Hypothalamus (tissue), 51 donors: Measurements from ENCODE around the gene BATF2.
"Not testable (repeated sequence)": the region's sequence is repeated elsewhere in the genome, so short reads cannot be mapped to it uniquely, and the experiment has no call there.

Experiments
- DNase-seq, 51 donors: peaks; one replicate each; lab custom pipeline; 2025; lab: John Stamatoyannopoulos, UW

Gene BATF2

DNA sequence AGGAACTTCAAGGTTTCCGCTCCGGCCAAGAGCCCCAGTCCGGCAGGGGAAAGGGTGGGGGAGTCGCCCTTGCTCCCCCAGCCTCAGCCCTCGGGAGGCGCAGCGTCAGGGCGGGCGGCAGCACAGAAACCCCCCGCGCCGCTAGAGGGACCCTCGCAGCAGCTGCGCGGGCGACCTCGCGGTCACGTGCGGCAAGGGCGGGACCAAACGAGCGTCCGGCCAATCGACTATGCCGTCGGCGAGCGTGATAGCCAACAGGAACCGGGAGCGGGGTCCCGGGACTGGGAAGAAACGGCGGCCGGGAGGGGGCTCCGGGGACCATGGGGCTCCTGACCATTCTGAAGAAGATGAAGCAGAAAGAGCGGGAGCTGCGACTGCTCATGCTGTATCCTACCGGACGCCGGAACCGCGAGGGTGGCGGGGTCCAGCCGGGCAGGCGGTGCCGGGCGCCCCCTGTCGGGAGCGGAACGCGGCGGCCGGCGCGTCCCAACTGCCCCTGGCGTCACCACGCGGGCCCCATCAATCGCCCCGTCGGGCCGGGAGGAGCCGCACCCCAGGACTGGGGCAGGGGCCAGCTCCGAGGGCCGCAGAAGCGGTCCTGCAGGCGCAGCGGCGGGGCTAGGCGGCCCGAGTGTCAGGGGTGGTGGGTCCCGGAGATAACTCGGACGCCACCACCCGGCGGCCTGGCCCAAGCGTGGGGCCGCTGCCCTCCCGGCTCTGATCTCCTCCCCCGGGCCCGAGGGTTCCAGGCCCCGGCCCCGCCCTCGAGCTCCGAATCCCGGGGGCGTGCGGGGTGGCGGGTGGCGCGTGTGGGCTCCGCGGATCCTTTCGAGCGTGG is 17.3 kb upstream of the BATF2 start, which contains the start of gene ARL2:
TSS of gene ARL2 (plus strand) at position 273 of the 838 bp plus-strand sequence. CDS start at position 321, 48 bp downstream.
- DNase-seq, result peak; percentile 64 to 97 (median 89)

DNA sequence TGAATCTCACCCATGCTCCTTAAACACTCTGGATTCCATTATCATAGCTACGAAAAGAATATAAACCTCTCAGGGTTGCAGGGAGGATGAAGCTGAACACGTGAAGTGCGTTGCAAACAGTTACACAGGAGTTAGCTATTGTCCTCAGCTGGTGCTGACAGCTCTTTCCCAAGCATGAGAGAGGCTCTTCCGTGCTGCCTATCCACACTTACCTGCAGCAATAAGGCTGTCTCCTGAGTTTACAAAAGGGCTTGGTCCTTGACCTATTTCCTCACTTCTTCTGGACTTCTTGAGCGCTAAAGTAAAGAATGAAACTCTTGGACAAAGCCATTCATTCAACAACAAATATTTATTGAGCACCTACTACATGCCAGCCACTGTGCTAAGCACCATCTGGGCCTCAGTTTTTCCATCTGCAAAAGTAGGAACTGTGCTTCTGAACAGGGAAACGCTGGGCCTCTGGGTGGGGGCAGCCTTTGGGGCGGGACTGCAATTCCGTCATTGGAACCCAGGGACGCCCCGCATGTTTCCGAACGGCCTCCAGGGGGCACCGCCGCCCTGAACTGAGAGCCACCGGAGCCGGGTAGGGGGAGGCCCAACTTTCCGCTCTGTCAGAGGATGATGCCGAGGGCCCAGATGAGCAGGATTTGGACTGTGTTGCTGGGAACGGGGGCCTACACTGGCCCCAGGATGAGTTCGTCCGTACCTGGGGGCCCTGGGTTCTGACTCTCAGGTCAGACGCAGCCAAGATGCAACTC is 16.5 kb upstream of the BATF2 start:
- DNase-seq, result peak in 48 of 51 donors; percentile 56 to 95 (median 80)

DNA sequence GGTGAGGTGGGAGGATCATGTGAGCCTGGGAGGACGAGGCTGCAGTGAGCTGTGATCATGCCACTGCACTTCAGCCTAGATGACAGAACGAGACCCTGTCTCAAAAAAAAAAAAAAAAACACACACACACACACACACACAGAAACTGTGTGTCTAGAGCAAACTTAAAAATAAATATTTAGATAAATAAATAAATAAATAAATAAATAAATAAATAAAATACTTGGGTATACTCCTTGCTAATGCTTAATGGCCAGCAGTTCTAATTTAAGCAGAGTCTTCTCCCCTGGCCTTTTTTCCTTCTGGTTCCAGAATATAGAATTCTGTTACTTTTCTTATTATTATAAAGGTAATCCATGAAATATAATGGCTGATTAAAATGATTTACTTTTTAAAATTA is 12.1 kb upstream of the BATF2 start:
- no peak for DNase-seq

DNA sequence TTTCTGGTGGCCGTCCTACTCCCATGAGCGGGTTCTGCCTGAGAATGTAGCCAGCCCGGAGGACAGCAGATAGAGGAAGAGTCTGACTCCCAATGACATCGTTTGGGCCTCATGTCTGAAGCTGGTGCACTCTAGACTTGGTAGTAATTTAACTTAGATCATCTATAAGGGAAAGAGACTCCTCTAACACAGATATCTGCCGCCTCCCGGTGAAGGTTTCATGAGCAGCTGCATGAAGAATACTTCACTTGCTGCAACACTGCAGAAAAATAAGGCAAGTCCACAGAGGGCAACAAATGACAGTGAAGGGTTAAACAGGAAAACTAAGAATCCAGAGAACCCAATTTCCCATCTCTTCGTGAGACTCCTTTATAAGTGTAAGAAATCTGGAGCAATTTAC is 11.2 kb upstream of the BATF2 start:
- DNase-seq, result peak in 1 of 51 donors; percentile 3

DNA sequence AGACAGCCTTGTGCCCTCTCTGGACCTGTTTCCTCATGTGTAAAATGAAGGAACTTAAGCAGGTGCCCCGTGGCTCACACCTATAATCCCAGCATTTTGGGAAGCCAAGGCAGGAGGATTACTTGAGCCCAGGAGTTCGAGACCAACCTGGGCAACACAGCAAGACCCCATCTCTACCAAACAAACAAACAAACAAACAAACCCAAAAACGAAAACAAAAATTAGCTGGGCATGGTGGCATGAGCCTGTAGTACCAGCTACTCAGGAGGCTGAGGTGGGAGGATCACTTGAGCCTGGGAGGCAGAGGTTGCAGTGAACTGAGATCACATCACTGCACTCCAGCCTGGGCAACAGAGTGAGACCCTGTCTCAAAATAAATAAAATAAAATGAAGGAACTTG is 7.2 kb upstream of the BATF2 start:
- DNase-seq, result not testable (repeated sequence)

DNA sequence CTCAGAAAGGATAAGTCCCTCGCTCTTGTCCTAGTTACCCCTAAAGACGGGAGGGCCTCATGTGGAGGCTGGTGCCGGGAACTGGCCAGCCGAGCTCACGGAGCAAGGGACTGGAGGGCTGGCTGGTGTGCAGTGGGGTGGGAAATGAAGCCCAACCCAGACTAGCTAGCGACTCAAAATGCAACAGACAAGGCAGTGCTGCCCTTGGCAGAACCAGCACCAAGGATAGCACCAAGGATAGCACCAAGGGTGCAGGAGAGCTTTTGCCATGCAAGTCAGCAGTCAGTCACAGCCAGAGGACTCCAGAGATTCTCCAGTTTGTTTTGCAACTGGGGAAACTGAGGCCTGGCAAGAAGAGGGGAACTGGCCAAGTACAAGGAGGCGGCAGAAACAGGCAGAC is 6.5 kb upstream of the BATF2 start:
- no peak for DNase-seq

DNA sequence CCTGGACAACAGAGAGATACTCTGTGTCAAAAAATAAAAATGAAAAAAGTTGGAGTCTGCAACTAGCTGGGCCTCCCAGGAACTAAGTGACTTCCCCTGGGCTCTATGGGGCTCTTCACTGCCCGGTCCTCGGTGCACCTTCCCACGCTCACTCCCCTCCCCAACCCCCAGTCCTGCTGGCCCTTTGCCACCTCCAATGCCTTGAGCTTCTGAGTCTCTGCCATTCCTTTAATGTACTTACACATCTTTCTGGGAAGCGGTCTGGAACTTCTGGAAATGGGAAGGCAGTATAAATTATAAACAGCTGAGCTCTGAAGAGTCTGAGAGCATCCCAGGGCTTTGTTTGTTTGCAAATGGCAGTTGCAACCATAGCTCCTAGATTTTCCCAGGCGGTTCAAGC is 5.9 kb upstream of the BATF2 start:
- no peak for DNase-seq

DNA sequence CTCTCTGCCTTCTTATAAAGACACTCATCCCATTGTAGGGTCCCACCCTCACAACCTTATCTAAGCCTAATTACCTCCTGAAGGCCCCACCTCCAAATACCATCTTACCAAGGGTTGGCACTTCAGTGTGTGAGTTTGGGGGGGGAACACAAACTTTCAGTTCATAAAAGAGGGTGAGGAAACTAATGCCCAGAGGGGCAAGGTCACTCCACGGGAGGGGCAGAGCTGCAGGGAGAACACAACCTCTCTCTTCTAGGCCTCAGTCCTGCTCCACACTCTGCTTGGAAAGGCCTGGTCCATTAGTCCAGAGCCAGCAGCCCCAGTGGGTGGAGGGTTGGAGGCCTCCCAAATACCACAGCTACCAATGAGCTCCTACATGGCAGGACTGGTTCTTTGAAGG is 2.7 kb upstream of the BATF2 start:
- DNase-seq, result no peak

DNA sequence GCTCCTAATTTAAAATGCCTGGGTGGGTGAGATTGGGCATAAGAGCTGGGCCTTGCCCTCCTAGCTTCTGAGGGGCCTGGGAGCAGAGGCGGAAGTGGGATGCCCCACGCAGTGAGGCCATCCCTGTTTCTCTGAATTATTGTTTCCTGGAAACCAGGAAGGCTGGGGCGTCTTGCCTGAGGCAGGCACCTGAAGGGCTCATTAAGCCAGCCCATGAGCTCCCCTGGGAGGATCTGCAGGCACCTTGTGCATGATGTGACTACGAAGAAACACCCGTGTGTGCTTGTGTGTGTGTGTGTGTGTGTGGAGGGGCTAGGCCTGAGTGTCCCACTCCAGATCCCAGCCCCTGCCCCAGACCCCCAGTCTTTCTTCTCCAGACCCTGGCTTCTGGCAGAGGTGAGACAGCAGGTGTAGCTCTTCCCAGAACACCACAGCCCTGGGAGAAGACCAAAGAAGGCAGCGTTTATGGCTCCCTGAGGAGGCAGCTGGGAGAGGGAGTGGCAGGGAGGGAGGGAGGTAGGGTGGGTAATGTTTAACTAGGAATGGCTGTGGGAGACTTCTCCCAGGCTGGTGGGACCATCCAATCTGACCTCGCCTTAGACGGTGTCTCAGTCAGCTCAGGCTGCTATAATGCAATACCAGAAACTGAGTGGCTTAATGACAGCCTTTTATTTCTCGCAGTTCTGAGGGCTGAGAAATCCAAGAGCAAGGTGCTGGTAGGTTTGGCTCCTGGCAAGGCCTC is 2.1 kb upstream of the BATF2 start:
- no peak for DNase-seq

DNA sequence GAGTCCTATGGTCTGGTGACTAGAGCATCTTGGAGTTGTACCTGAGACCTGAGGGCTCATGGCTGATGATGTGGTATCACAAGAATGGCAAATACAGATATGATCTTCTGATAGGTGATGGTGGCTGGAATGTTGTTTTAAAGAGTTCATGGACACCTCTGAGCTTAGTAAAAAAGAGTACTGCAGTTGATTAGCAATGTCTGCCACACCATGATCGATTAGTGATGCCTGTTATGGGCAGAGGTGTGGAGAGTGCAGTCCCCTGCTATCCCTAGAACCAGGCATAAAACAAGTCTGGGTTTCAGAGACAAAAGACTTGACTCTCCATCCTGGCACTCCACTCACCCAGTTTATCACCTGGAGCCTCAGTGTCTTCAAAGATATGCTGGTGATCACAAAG is 1.4 kb upstream of the BATF2 start:
- DNase-seq, result no peak

DNA sequence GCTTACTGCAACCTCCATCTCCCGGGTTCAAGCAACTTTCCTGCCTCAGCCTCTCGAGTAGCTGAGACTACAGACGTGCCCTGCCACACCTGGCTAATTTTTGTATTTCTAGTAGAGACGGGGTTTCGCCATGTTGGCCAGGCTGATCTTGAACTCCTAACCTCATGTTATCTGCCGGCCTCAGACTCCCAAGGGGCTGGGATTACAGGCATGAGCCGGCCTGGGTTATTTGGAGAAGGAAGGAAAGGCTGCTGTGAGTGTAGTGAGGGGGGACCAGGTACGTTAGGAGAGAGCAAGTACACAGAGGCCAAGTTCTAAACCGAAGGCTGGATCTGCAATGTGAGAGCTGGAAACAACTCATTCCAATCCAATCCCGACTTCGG is 453 bp downstream of the BATF2 start:
- no peak for DNase-seq

DNA sequence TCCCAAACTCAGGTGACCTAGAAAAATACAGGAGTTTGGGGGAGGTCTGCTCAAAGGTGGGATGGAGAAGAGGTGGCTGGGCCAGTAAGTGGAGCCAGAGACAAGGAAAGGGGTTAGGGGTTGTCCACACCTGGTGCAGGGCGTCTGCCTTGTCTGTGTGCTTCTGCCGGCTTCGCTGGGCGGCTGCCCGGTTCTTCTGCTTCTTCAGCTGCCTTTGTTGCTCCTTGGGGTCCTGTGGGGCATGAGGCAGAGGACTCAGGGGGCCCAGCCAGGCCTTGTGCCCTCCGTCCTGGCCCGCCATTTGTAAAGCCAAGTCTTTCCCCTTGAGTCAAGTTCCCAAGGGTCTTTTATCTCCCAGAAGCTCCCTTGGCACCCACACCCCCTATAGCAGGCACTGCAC is 2.5 kb downstream of the BATF2 start:
- no peak for DNase-seq

DNA sequence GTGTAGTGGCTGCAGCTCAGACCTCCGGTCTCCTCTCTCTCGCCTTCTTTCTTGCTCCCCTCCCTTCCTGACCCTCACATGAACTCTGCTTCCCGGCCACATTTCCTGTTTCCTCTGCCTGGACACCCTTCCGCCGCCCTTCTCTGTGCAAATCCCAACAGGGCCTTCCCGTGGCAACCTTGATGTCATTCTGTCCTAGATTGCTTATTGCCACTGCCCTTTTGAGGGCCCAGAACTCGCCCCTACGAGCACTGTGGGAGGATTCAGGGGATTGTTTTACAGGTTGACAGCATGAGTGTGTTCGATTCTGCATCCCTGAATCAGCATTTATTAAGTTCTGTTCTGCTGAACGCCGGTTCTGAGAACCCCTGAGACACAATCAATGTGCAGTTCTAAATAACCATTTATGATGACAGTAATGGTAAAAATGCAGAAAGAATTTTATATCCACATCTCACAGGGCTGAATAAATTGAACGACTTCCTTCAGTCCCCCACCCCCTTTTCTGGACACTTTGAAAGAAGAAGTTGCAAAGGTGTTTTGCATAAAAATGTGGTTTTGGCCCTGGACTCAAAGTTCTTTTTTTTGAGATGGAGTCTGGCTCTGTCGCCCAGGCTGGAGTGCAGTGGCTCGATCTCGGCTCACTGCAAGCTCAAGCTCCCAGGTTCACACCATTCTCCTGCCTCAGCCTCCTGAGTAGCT is 6.4 kb downstream of the BATF2 start:
- DNase-seq, result no peak

DNA sequence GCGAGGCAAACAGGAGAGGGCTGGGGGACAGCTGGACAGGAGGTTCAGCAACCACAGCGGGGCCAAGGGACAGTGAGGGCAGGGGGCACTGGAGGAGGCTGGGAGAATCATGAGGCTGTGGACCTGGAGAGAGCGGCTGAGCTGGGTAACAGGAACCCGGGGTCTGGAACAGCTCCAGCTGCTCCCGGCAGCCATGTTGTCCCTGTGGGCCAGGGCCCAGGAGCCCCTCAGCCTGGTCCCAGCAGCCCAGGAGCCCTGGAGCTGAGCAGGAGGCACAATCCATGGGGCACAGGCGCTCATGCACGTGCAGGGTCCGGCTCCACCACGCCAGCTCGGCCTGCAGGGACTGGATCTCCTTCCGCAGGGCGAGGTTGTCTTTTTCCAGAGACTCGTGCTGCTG is 7.4 kb downstream of the BATF2 start:
- no peak for DNase-seq

DNA sequence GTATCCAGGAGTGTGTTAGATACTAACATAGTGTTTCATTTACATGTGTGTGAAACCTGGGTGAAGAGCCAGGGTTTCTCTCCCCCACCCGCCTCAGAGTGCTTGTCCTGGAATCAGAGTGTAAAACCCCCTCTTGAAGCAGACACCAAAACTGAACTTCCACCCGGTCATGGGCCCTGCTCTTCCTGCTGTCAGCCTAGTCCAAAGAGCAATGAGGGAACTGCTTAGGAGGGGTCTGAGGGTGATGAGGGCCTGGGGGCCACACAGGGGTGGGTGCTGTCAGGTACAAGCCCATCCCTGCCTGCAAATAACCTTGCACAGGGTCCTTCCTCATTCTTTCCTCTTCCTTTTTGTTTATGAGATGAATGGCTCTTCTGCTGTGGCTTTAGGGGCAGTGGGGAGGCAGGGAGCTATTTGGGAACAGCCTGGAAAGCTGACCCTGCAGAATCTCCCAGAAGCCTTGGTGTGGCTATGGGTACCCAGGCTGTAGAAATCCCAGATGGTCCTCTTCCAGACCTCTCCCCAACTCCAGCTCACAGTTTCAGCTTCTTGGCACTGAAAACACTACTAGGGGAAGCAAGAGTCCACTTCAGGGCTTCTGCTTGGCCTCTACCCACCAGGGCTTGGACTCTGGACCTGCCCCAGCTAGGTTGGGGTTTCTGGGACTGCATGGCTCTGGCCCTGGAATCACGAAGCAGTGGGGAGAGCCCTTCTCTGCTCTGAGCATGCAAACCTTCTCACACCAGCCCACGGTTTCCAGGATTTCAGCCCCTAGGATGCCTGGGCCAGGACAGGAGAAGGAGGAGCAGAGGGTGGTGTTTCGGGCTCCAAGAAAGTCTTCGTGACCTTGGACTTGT is 8.5 kb downstream of the BATF2 start:
- no peak for DNase-seq

DNA sequence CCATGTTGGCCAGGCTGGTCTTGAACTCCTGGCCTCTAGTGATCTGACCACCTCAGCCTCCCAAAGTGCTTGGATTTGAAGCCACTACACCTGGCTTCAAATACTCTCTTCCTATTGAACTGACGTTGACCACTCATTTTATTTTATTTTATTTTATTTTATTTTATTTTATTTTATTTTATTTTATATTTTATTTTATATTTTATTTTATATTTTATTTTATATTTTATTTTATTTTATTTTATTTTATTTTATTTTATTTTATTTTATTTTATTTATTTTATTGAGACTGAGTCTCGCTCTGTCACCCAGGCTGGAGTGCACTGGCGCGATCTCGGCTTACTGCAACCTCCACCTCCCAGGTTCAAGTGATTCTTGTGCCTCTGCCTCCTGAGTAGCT is 13.4 kb downstream of the BATF2 start:
- not testable (repeated sequence) for DNase-seq

DNA sequence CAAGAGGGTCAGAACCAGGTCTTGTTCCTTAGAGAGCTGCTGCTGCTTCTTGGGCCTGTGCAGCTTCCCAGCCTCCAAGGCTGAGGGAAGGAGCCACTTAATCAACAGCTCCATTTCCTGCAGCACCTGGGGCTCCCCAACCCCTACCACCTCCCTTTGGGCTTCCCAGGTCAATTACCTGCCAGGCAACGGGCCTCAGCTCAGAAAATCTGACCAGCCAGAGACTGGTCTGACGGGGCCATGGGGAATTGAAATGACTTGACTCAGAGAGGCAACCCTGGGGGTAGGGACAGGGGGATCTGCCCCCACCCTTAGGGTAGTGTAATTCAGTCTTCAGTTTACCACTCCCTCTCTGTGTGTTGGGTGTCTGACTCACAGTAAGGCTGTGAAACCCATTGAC is 20.1 kb downstream of the BATF2 start:
- no peak for DNase-seq

DNA sequence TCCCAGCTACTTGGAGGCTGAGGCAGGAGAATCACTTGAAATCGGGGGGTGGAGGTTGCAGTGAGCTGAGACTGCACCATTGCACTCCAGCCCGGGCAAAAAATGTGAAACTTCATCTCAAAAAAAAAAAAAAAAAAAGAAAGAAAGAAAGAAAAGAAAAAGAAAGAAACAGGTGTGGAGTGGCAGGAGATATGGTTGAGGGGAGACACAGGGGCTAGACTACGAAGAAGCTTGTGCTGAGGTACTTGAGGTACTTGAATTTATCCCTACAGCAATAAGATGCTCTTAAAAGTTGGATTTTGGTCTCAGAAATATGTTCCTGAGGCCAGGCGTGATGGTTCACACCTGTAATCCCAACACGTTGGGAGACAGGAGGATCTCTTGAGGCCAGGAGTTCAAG is 22.6 kb downstream of the BATF2 start:
- no peak for DNase-seq

DNA sequence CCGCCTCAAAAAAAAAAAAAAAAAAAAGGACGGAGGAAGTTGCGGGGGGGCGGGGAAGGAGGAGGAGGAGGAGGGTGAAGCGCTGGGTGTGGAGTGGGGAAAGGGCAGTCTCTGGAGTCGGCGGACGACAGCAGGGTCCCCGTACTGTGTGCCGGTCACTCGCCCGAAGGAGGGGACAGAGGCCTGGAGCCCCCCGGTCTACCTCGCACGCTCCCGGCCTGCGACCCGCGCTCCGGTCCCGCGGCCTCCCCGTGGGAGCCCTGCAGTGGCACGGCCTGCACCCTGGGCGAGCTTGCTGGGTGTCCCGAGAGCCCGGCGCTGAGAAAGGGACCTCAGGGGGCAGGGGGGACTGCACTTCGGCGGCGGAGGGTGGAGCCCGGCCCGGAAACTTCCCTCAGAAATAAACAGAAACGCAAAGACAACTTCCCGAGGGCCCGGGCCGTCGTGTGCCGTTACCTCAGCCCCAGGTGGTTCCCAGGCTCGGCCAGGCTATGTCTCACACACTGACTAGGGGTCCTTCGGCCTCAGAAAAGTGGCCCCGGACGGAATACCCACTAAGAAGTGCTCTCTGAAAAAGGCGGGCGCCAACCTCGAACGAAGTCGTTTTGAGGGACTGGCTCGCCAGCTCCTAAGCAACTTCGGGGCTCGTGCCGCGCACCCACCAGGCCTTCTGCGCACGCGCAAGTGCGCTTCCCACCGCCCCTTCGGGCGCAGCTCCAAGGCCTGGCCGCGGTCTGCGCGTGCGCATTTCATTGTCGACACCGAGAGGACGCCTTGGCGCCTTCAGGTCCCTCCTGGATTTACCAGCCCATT is 25.1 kb downstream of the BATF2 start, which contains the start of gene MAJIN:
TSS of gene MAJIN (minus strand) at position 688 of the 813 bp plus-strand sequence. CDS start 12,703 bp downstream, outside the sequence.
- peak in 45 of 51 donors; percentile 10 to 76 (median 44) for DNase-seq
